DLD1 (cell line): ENCODE data around the gene MX2.

Experiments used
- in situ Hi-C: cut with HindIII; loops from 2 replicates; pipeline ENCODE4 v1.10.0; 2017; ENCODE audit warnings: low sequenced_read_pairs

MX2 gene

GRCh38 chr21:41363370-41364270, 1.8 kb downstream of the MX2 start:
- in situ Hi-C loops, result no loop called here

DNA sequence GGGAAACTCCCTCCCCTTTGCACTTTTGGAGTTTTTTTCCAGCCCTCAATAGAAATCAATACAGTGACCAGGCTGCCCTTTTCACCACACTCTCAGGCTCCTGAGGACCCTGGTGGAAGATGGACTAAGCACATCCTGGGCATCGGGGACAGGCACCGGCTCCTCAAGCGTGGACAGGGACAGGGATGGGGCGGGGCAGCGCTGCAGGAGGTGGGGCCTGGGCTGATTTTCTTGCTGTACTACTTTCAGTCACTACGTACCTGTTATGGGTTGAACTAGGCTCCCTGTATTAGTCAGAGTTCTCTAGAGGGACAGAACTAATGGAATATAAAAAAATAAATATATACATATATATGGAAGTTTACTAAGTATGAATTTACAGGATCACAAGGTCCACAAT, 2.5 kb downstream of the MX2 start:
- in situ Hi-C loops, result no loop called here

DNA sequence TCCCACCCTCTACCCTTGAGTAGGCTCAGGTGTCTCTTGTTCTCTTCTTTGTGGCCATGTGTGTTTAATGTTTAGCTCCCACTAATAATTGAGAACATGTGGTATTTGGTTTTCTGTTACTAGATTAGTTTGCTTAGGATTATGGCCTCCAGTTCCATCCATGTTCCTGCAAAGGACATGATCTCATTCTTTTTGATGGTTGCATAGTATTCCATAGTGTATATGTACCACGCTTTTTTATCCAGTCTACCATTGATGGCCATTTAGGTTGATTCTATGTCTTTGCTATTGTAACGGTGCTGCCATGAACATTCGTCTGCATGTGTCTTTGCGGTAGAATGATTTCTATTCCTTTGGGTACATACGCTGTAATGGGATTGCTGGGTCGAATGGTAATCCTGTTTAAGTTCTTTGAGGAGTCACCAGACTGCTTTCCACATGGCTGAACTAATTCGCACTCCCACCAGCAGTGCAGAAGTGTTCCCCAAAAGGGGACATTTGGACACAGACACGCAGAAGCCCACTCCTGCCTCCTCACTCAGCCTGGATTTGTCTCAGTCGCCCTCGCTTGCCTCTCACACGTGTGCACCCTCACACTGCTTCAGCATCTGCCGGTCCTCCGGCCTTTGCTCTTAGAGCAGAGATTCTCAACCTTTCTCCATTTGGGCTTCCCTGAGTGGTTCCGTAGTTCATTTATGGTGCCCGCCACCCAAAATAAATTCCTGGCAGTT, 3.7 kb downstream of the MX2 start:
- in situ Hi-C loops, result no loop called here

DNA sequence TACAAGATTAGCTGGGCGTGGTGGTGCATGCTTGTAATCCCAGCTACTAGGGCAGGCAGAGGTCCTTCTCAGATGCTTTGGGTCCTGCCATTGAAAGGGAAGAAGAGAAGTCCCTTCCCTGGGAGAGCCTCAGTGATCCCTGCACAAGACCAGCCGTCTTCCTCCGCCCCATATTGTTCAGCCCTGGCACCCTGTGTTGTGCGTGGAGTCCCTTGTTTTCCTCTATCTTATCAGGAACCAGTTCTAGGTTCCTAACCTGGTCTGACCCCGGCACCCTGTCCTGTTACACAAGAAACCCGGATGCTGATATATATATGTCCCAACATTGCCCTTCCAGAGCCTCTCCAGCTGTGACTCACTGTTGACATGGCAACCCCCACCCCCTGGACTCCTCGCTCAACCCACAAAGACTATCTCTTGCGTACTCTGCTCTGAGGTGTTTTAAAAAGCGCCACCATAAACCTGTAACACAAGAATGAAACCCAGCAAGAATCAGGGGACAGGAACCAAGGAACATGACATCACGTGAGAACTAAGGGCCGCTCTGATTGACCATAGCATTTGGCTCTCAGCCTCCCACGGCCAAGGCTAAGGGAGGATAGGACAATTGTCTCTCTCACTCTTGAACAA, 4.8 kb downstream of the MX2 start:
- in situ Hi-C loops, result no loop called here

DNA sequence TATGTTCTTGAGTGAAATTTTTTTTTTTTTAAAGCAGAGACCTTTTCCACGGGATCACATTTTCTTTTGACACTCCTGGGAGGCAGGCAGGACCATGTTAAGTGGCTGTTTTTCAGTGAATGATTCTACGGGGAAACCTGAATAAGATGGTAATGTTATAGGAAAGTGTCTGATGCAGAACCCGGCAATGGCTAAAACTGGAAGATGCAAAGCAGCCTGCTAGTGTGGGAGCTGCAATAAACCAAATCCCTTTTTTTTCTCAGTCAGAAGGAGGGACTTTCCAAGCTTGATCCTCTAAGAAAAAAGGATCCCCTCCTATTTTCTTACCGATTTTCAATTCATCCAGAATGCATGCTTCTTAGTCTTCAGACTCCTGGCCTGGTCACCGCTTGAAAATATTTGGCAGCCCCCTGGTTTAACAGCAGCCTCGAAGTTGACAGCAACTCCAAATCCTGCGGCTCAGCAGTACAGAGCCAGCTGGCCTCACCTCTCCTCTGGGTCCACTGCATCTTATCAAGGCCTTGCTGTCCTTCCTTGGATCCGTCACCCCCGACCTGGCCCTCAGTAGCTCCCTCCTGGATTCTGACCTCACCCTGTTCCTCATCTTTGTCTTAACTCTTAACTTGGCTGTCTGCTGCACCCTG, 5.6 kb downstream of the MX2 start:
- in situ Hi-C loops, result no loop called here

DNA sequence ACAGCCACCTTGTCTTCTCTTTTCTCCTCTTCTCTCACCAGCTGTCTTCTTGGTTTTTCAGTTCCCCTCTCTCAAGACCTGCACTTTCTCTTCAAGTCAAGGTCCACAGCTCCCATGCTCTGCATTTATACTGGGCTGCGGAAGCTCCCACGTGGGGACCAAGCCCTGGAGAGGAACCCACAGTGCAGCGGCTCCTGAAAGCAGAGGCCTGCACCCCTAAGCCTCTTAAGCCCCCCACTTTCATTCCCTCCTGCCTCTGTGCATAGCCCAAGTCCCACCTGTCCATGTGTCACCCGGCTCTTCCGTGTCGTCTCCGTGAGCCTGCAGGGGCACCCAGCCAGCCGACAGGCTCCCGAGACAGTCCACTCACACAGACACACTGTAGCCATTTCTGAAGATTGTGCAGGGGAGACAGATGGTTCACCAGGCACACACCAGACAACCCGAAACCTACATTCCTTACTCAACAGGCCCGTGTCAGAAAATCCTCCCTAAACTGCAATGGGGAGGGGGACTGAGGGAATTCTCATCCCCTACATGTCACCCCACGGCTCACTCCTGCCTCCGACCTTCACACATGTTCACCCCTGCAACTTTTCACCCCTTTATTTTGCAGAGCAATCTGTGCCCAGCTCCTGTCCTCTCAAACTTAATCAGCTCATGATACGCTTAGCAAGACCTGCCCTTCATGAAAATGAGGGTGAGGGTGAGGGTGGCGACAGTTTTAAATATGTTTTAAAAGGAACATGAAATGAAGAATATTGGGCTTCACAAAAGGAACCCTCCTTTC, 6.3 kb downstream of the MX2 start:
- in situ Hi-C loops, result no loop called here

DNA sequence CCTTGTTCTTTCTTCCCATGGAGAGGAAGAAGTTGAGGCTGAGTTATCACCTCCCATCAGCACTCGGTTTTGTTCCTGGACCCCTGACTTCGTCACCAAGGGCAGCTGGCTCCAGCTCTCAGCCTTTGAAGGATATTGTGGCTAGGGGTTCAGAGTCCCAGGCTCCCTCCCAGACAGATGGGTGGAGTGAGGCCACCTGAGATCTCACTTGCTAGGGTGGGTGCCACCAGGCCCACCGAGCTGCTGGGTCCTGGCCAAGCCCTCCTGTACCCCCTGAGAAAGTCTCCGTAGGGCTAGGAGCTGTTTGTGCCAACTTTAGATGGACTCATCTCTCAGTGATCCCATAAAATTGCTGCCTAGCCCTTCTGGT, 6.9 kb downstream of the MX2 start:
- in situ Hi-C loops, result no loop called here

GRCh38 chr21:41369105-41369919, 7.5 kb downstream of the MX2 start:
- in situ Hi-C loops, result no loop called here

- in situ Hi-C loops, result no loop called here
These were observed 8.4 kb downstream of the MX2 start for GRCh38 chr21:41369920-41370839.

DNA sequence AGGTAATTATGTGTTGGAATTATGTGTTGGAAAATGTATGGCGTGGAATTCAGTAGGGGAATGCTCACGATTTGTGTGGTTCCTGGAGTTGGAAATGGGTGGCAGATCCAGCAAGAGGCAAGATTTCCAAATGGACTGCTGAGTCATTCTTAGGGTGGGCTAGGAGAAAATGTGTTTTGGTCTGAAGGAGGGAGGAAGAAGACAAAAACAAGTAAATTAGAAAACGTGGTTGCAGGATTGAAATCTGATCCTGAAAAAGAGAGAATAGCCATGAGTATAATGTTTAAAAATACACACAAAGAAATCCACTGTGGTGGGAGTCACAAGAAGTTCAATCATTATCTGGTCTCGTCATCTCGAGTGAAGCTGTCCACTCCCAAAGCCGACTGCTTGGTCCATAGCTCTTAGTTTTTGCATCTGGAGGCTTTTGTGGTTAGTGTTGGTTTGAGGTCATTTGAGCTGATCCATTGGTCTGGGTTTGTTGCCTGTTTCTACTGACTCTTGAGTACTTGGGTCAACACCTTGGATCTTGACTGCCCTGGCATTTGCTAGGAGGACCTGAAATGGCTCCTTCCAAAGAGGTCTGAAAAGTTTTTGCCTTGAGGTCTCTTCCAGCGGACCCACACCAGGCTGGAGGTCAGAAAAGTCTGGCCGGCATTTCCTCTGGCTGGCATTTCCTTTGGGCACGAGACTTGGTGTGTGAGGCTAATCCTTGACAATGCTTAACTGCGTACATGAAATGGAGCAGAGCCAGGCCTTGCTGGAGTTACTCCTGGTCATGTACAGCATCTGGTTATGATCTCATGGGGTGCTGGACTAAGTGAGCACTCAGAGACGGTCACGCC, 9.2 kb downstream of the MX2 start:
- in situ Hi-C loops, result no loop called here

- in situ Hi-C loops, result no loop called here
These were observed 9.8 kb downstream of the MX2 start for GRCh38 chr21:41371685-41372030.

DNA sequence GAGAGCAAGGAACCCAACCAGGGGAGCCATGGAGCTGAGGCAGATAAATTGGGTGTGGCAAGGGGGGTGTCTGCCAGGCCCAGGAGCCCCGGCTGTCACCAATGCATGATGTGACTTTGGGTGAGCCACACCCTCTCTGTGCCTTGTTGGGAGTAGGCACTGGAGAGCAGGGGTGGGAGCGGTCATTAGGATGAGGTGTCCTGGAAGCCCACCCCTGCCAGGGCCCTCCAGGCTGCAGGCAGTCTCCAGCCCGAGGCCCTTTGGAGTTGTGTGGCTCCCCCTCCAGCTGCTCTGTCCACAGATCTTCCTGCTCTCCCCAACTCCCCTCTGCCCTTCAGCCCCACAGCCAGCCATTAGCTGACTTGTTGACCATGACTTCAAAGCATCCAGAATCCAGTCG, 11.4 kb downstream of the MX2 start:
- in situ Hi-C loops, result no loop called here

- in situ Hi-C loops, result no loop called here
These were observed 11.9 kb downstream of the MX2 start for GRCh38 chr21:41373763-41374162.

DNA sequence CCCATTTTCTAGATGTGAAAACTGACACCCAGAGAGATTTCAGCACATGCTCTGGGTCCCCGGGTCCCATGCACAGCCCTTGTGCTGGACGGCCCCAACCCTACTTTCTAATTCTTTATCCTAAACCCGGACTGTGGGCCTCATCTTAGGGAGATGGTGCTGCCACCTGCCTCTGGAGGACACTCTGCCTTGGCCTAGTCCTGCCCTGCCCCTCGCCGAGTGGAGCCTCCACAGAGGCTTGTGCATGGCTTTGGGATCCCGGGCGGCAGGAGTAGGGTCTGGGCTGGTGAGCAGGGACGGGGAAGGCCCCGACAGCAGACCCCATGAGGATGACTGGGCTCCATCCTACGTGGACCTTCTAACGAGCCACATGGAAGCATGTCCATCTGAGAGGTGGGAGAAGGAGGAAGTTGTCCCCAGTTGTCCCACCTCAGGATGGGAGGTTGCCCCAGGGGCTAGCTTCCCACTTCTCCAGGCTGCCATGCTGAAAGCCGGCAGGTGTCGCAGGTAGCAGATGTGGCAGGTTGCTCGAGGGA, 12.4 kb downstream of the MX2 start:
- in situ Hi-C loops, result no loop called here

GRCh38 chr21:41374867-41375533, 13.2 kb downstream of the MX2 start:
- in situ Hi-C loops, result no loop called here

GRCh38 chr21:41375875-41376274, 14.0 kb downstream of the MX2 start:
- in situ Hi-C loops, result no loop called here

- in situ Hi-C loops, result no loop called here
These were observed 15.9 kb downstream of the MX2 start for GRCh38 chr21:41377715-41378114.
